B cell (primary cell): ENCODE data around the gene CTIF. TPM values are rescaled to one million over a fixed set of nuclear protein-coding genes. Genes with fewer than 3 reads are reported as not detected.

Experiments
- ATAC-seq: fragments of 200-7000 bp; cut with Tn5 transposase; one replicate; pipeline ENCODE4 v1.10.0; 2021; ENCODE audit warnings: low read depth, mild to moderate bottlenecking, moderate number of reproducible peaks, moderate library complexity
- CTCF ChIA-PET: fragments of 350-600 bp; sonication (Branson Sonifier 250); formaldehyde crosslinking; loops from one replicate; lab custom pipeline; 2021; ENCODE audit warnings: antibody characterized with exemption, inconsistent platforms; lab: Charles Lee
- POLR2A ChIA-PET: fragments of 350-600 bp; sonication (Branson Sonifier 250); formaldehyde crosslinking; loops from one replicate; lab custom pipeline; 2021; ENCODE audit warnings: antibody characterized with exemption; lab: Charles Lee
- DNase-seq: peaks from one replicate; pipeline ENCODE4 v3.0.0; 2013
- H2AFZ ChIP-seq: 2 replicates; pipeline ENCODE4 v1.6.1; 2012; ENCODE audit warnings: mild to moderate bottlenecking, low read depth, low read length; ENCODE audit not compliant: insufficient read depth, poor library complexity, severe bottlenecking
- H3K27ac ChIP-seq, 2 donors: 1 replicate in 1 of 2; 2 replicates in 1 of 2; pipeline ENCODE4 v1.5.1; 2012 to 2013; ENCODE audit warnings: low read length in 2 of 2, mild to moderate bottlenecking in 2 of 2, moderate library complexity in 1 of 2
- H3K27me3 ChIP-seq, 4 experiments: fragments of 200-600 bp in 1 of 4; sonication (generic) in 1 of 4; replicated peaks in 1 of 4; 1 replicate in 2 of 4; 2 replicates in 2 of 4; pipeline versions ENCODE4 v1.6.1 to v1.7.0; 2013 to 2016; ENCODE audit warnings: low read length in 3 of 4, mild to moderate bottlenecking in 2 of 4, mixed read lengths in 1 of 4, moderate library complexity in 1 of 4; ENCODE audit not compliant: insufficient read depth in 4 of 4, control insufficient read depth in 3 of 4; ENCODE audit errors: control extremely low read depth in 1 of 4
- H3K36me3 ChIP-seq, 2 experiments: replicated peaks in 1 of 2; 1 replicate in 1 of 2; 2 replicates in 1 of 2; pipeline versions ENCODE4 v1.6.1 to v1.7.1; 2013; ENCODE audit warnings: low read length in 1 of 2; ENCODE audit not compliant: insufficient read depth in 2 of 2, control insufficient read depth in 1 of 2; ENCODE audit errors: control extremely low read depth in 1 of 2, extremely low read depth in 1 of 2
- H3K4me1 ChIP-seq, 2 donors: fragments of 200-600 bp in 1 of 2; sonication (generic) in 1 of 2; 1 replicate in 1 of 2; 2 replicates in 1 of 2; pipeline versions ENCODE4 v1.5.1 to v1.6.1; 2013 to 2017; ENCODE audit warnings: low read length in 2 of 2; ENCODE audit not compliant: control insufficient read depth in 2 of 2, insufficient read depth in 2 of 2
- H3K4me2 ChIP-seq: replicated peaks from 2 replicates; pipeline ENCODE3; 2012; ENCODE audit warnings: mild to moderate bottlenecking, low read depth, low read length; ENCODE audit not compliant: poor library complexity, severe bottlenecking
- H3K4me3 ChIP-seq, 5 experiments: fragments of 200-600 bp in 1 of 5; sonication (generic) in 1 of 5; 1 replicate in 3 of 5; 2 replicates in 2 of 5; pipeline versions ENCODE4 v1.5.1 to v1.7.0; 2011 to 2016; ENCODE audit warnings: low read length in 4 of 5, mild to moderate bottlenecking in 4 of 5, low read depth in 2 of 5, control low read depth in 1 of 5, moderate library complexity in 1 of 5; ENCODE audit not compliant: insufficient read depth in 1 of 5; ENCODE audit errors: control extremely low read depth in 1 of 5, extremely low read depth in 1 of 5
- H3K79me2 ChIP-seq: fragments of 200-600 bp; sonication (generic); one replicate; pipeline ENCODE4 v1.6.0; 2016; ENCODE audit warnings: low read length; ENCODE audit not compliant: control insufficient read depth, insufficient read depth
- H3K9ac ChIP-seq: fragments of 200-600 bp; sonication (generic); 2 replicates; pipeline ENCODE4 v1.6.1; 2017; ENCODE audit warnings: mild to moderate bottlenecking, low read length, moderate library complexity
- H3K9me3 ChIP-seq, 3 donors: one replicate each; pipeline versions ENCODE4 v1.6.1 to v1.7.1; 2013; ENCODE audit warnings: low read length in 2 of 3; ENCODE audit not compliant: control insufficient read depth in 2 of 3, insufficient read depth in 1 of 3; ENCODE audit errors: control extremely low read depth in 1 of 3
- H4K20me1 ChIP-seq: 2 replicates; pipeline ENCODE4 v1.6.0; 2012; ENCODE audit warnings: mild to moderate bottlenecking, low read length; ENCODE audit not compliant: insufficient read depth, control insufficient read depth, poor library complexity, severe bottlenecking
- H3K27ac Mint-ChIP-seq: one replicate; pipeline ENCODE4 v1.8.0; 2021; ENCODE audit warnings: mixed read lengths
- H3K27me3 Mint-ChIP-seq: one replicate; pipeline ENCODE4 v1.8.0; 2021; ENCODE audit warnings: mixed read lengths
- H3K4me1 Mint-ChIP-seq: one replicate; pipeline ENCODE4 v1.8.0; 2021; ENCODE audit warnings: mixed read lengths
- H3K4me3 Mint-ChIP-seq: one replicate; pipeline ENCODE4 v1.8.0; 2021; ENCODE audit warnings: mixed read lengths
- H3K9me3 Mint-ChIP-seq: one replicate; pipeline ENCODE4 v1.8.0; 2022; ENCODE audit warnings: mixed read lengths; ENCODE audit not compliant: insufficient read depth
- CTCF ChIP-seq: fragments of 200-600 bp; IDR thresholded peaks from one replicate; pipeline ENCODE4 v1.8.0; 2022; ENCODE audit warnings: antibody characterized with exemption, mild to moderate bottlenecking
- EZH2 ChIP-seq: IDR thresholded peaks from 2 replicates; pipeline ENCODE4 v1.6.1; 2012; ENCODE audit warnings: borderline replicate concordance, low read depth, mild to moderate bottlenecking, moderate library complexity, low read length; ENCODE audit not compliant: insufficient read depth, poor library complexity, severe bottlenecking
- WGBS: methylation state at CpG from one replicate; pipeline ENCODE4 v1.1.5; 2013; ENCODE audit warnings: missing lambda C conversion rate; ENCODE audit not compliant: insufficient coverage; 5-methylcytosine and 5-hydroxymethylcytosine counted together
- intact Hi-C: fragments of 100-400 bp; cut with micrococcal nuclease; formaldehyde crosslinking; loops from one replicate; pipeline ENCODE4 v1.10.0; 2022
- polyA plus RNA-seq: library from polyadenylated mRNA; depleted of rRNA; stranded (reverse); fragments of >200 nt; gene quantifications from 2 replicates; pipeline ENCODE4 v1.2.3, GENCODE V29; 2012
- total RNA-seq, 2 donors: library from RNA; stranded (reverse); fragments of 120-200 nt in 1 of 2; gene quantifications; 1 replicate in 1 of 2; 2 replicates in 1 of 2; pipeline versions ENCODE4 v1.2.3 to v1.2.4, GENCODE V29; 2013 to 2022

CTIF gene
- total and polyA plus RNA-seq, 2 donors (not counting 1 experiment from before 2014, with no cell fraction given), result 3.6 to 16.2 TPM

GRCh38 chr18:48575658-48576456 is 37.0 kb downstream of the CTIF start:
- H3K79me2 ChIP-seq, result no peaks in the 10 kb centered on the region
- peaks cover 9% of the 10 kb centered on the region for H3K9me3 Mint-ChIP-seq
- peaks cover 0 to 7% (median 2%) of the 10 kb centered on the region in 3 donors for H3K9me3 ChIP-seq
- 96% methylated on average over 23 of the region's 24 CpGs for WGBS
- POLR2A ChIA-PET, result no interaction called here
- intact Hi-C loops, result no loop called here
- ATAC-seq (no peak), DNase-seq (no peak)
- H3K4me1 ChIP-seq, result no peaks in the 10 kb centered on the region
- no peaks in the 10 kb centered on the region for H4K20me1 ChIP-seq
- no peak overlapping the region for H3K9ac ChIP-seq
- H3K4me1 Mint-ChIP-seq, result no peaks in the 10 kb centered on the region
- no peaks in the 10 kb centered on the region for H3K27me3 ChIP-seq
- H3K4me3 ChIP-seq, result no peak overlapping the region
- H3K27me3 Mint-ChIP-seq, result no peaks in the 10 kb centered on the region
- no peak overlapping the region for H2AFZ ChIP-seq
- no peaks in the 10 kb centered on the region for H3K36me3 ChIP-seq
- no peak overlapping the region for H3K4me3 Mint-ChIP-seq
- H3K27ac Mint-ChIP-seq, result no peak overlapping the region
- no peak overlapping the region for H3K27ac ChIP-seq
- no peak for TF ChIP-seq CTCF
- CTCF ChIA-PET, result interaction anchor here (0.6 kb wide), 1 partner anchor 1089 kb away, joined by 3 read pairs; no protein-coding TSS in a partner anchor
- no peak overlapping the region for H3K4me2 ChIP-seq

GRCh38 chr18:48576457-48576771 is 37.6 kb downstream of the CTIF start:
- Histone ChIP-seq H3K4me1 (no peaks in the 10 kb centered on the region), H3K27me3 (no peaks in the 10 kb centered on the region), H3K4me2 (no peak overlapping the region), H3K79me2 (no peaks in the 10 kb centered on the region), H3K36me3 (no peaks in the 10 kb centered on the region), H3K27ac (no peak overlapping the region), H4K20me1 (no peaks in the 10 kb centered on the region), H3K9ac (no peak overlapping the region), H2AFZ (no peak overlapping the region), H3K9me3 (peaks cover 0 to 3% (median 2%) of the 10 kb centered on the region in 3 donors), H3K4me3 (no peak overlapping the region)
- POLR2A ChIA-PET, result no interaction called here
- WGBS, result 100% methylated on average over 3 of the region's 11 CpGs
- H3K9me3 Mint-ChIP-seq, result peaks cover 9% of the 10 kb centered on the region
- DNase-seq (no peak), ATAC-seq (no peak)
- CTCF ChIA-PET, result interaction anchor here (0.6 kb wide), 1 partner anchor 1090 kb away, joined by 3 read pairs; no protein-coding TSS in a partner anchor
- H3K4me1 Mint-ChIP-seq, result no peaks in the 10 kb centered on the region
- no peak overlapping the region for H3K27ac Mint-ChIP-seq
- TF ChIP-seq EZH2 (no peak), CTCF (no peak)
- no peaks in the 10 kb centered on the region for H3K27me3 Mint-ChIP-seq
- no peak overlapping the region for H3K4me3 Mint-ChIP-seq
- intact Hi-C loops, result no loop called here
